ENCODE measurements around the gene PDSS1. TPM values are rescaled to one million over a fixed set of nuclear protein-coding genes. Genes with fewer than 3 reads are reported as not detected.

Gene PDSS1
- total and polyA plus RNA-seq, 4 donors = 8.3 to 16.8 (median 10.6) TPM

GRCh38 chr10:26699631-26700030 lies 2.1 kb downstream of the PDSS1 start:
- ATAC-seq (ENCODE audit: insufficient read depth, low FRiP score) = no peak
- H3K27ac ChIP-seq (ENCODE audit: low read depth in 1 of 2, low read length in 1 of 2) = no peak overlapping the region
- no peak for DNase-seq
- H3K9ac ChIP-seq (ENCODE audit: insufficient read depth in 1 of 2, low read length in 2 of 2) = no peak overlapping the region
- H3K27me3 ChIP-seq (ENCODE audit: control insufficient read depth in 3 of 3, insufficient read depth in 3 of 3, low read length in 2 of 3) = peaks cover 0 to 2% (median 0%) of the 10 kb centered on the region in 3 donors
- no peaks in the 10 kb centered on the region for H3K9me3 ChIP-seq (ENCODE audit: control insufficient read depth in 4 of 4, insufficient read depth in 3 of 4, low read length in 3 of 4)
- peaks cover 0 to 11% (median 7%) of the 10 kb centered on the region in 5 donors for H3K4me1 ChIP-seq (ENCODE audit: control insufficient read depth in 5 of 5, insufficient read depth in 5 of 5, low read length in 5 of 5)
- 93 to 95% methylated on average over 7 of the region's 7 CpGs for WGBS, 2 donors
- no peak for TF ChIP-seq CTCF (IDR thresholded peaks at IDR 0.05; ENCODE audit: control extremely low read depth, extremely low read depth)
- H3K4me3 ChIP-seq = no peak overlapping the region
- H3K36me3 ChIP-seq (ENCODE audit: control insufficient read depth in 4 of 4, insufficient read depth in 4 of 4, low read length in 4 of 4) = peaks cover 0 to 7% (median 3%) of the 10 kb centered on the region in 4 donors

GRCh38 chr10:26700884-26701630 lies 3.6 kb downstream of the PDSS1 start:
- Histone ChIP-seq H3K4me3 (no peak overlapping the region), H3K4me1 (ENCODE audit: control insufficient read depth in 5 of 5, insufficient read depth in 5 of 5, low read length in 5 of 5) (peaks cover 0 to 13% (median 7%) of the 10 kb centered on the region in 5 donors), H3K9me3 (ENCODE audit: control insufficient read depth in 4 of 4, insufficient read depth in 3 of 4, low read length in 3 of 4) (no peaks in the 10 kb centered on the region), H3K36me3 (ENCODE audit: control insufficient read depth in 4 of 4, insufficient read depth in 4 of 4, low read length in 4 of 4) (peaks cover 4 to 10% (median 7%) of the 10 kb centered on the region in 4 donors), H3K27me3 (ENCODE audit: control insufficient read depth in 3 of 3, insufficient read depth in 3 of 3, low read length in 2 of 3) (no peaks in the 10 kb centered on the region), H3K27ac (ENCODE audit: low read depth in 1 of 2, low read length in 1 of 2) (no peak overlapping the region), H3K9ac (ENCODE audit: insufficient read depth in 1 of 2, low read length in 2 of 2) (no peak overlapping the region)
- TF ChIP-seq CTCF (IDR thresholded peaks at IDR 0.05; ENCODE audit: control extremely low read depth, extremely low read depth) = no peak
- no peak for DNase-seq
- WGBS, 2 donors = 60 to 70% methylated on average over 4 of the region's 4 CpGs
- no peak for ATAC-seq (ENCODE audit: insufficient read depth, low FRiP score)

- ATAC-seq (ENCODE audit: insufficient read depth, low FRiP score) (no peak), DNase-seq (no peak)
- no peak overlapping the region for H3K27ac ChIP-seq (ENCODE audit: low read depth in 1 of 2, low read length in 1 of 2)
- WGBS, 2 donors = 96 to 97% methylated on average over 4 of the region's 4 CpGs
- H3K9me3 ChIP-seq (ENCODE audit: control insufficient read depth in 4 of 4, insufficient read depth in 3 of 4, low read length in 3 of 4) = no peaks in the 10 kb centered on the region
- no peak overlapping the region for H3K4me3 ChIP-seq
- no peak overlapping the region for H3K9ac ChIP-seq (ENCODE audit: insufficient read depth in 1 of 2, low read length in 2 of 2)
- TF ChIP-seq CTCF (IDR thresholded peaks at IDR 0.05; ENCODE audit: control extremely low read depth, extremely low read depth) = no peak
- peaks cover 0 to 17% (median 7%) of the 10 kb centered on the region in 5 donors for H3K4me1 ChIP-seq (ENCODE audit: control insufficient read depth in 5 of 5, insufficient read depth in 5 of 5, low read length in 5 of 5)
- H3K36me3 ChIP-seq (ENCODE audit: control insufficient read depth in 4 of 4, insufficient read depth in 4 of 4, low read length in 4 of 4) = peaks cover 8 to 17% (median 10%) of the 10 kb centered on the region in 4 donors
- H3K27me3 ChIP-seq (ENCODE audit: control insufficient read depth in 3 of 3, insufficient read depth in 3 of 3, low read length in 2 of 3) = no peaks in the 10 kb centered on the region
Observed at GRCh38 chr10:26703096-26703495, 5.6 kb downstream of the PDSS1 start.
